Liver (tissue), 9 donors: ENCODE measurements around the gene DSCAML1. TPM values are rescaled to one million over a fixed set of nuclear protein-coding genes. Genes with fewer than 3 reads are reported as not detected.
A peak's percentile ranks its signal among the peaks of the same experiment; 100 is the strongest.

Experiments used
- DNase-seq: peaks from one replicate; pipeline ENCODE4 v3.0.0-alpha.2; 2017; ENCODE audit warnings: low spot score
- H3K27ac ChIP-seq, 2 donors: one replicate each; pipeline ENCODE4 v1.7.0; 2013; ENCODE audit warnings: inconsistent platforms in 2 of 2, low read length in 2 of 2, control low read depth in 1 of 2, low read depth in 1 of 2, mild to moderate bottlenecking in 1 of 2
- H3K27me3 ChIP-seq, 4 donors: one replicate each; pipeline versions ENCODE4 v1.6.1 to v1.7.0; 2013; ENCODE audit warnings: low read length in 3 of 4, inconsistent platforms in 1 of 4, mild to moderate bottlenecking in 1 of 4, moderate library complexity in 1 of 4; ENCODE audit not compliant: control insufficient read depth in 4 of 4, insufficient read depth in 4 of 4
- H3K36me3 ChIP-seq, 4 donors: one replicate each; pipeline versions ENCODE4 v1.6.1 to v1.7.0; 2013; ENCODE audit warnings: low read length in 3 of 4, mild to moderate bottlenecking in 3 of 4, low read depth in 1 of 4, moderate library complexity in 1 of 4; ENCODE audit not compliant: control insufficient read depth in 4 of 4, insufficient read depth in 3 of 4
- H3K4me1 ChIP-seq, 4 donors: one replicate each; pipeline versions ENCODE4 v1.6.1 to v1.7.0; 2013; ENCODE audit warnings: low read length in 3 of 4, mild to moderate bottlenecking in 3 of 4, moderate library complexity in 1 of 4; ENCODE audit not compliant: control insufficient read depth in 4 of 4, insufficient read depth in 4 of 4
- H3K4me3 ChIP-seq, 3 donors: one replicate each; pipeline versions ENCODE4 v1.6.1 to v1.7.0; 2013; ENCODE audit warnings: low read length in 3 of 3, control low read depth in 1 of 3, low read depth in 1 of 3, mild to moderate bottlenecking in 1 of 3
- H3K9ac ChIP-seq, 2 donors: one replicate each; pipeline ENCODE4 v1.7.0; 2013; ENCODE audit warnings: low read length in 2 of 2, mild to moderate bottlenecking in 2 of 2, moderate library complexity in 2 of 2, control low read depth in 1 of 2, low read depth in 1 of 2
- H3K9me3 ChIP-seq, 4 donors: one replicate each; pipeline versions ENCODE4 v1.6.1 to v1.7.0; 2013; ENCODE audit warnings: low read length in 3 of 4; ENCODE audit not compliant: control insufficient read depth in 4 of 4
- ATF3 ChIP-seq: IDR thresholded peaks from 2 replicates; pipeline ENCODE4 v1.6.1; 2016; ENCODE audit warnings: antibody characterized with exemption
- CTCF ChIP-seq: fragments of 150-350 bp; IDR thresholded peaks from 2 replicates; pipeline ENCODE4 v1.5.1; 2017; ENCODE audit warnings: improper control_type of control experiment, low read depth, low read length; ENCODE audit not compliant: missing input control
- EGR1 ChIP-seq, 2 donors: IDR thresholded peaks; 2 replicates each; pipeline ENCODE4 v1.6.1; 2016 to 2018; ENCODE audit warnings: antibody characterized with exemption in 2 of 2, low read depth in 2 of 2
- FOXA1 ChIP-seq: IDR thresholded peaks from 2 replicates; pipeline ENCODE4 v1.6.1; 2016; ENCODE audit warnings: antibody characterized with exemption
- FOXA2 ChIP-seq: IDR thresholded peaks from 2 replicates; pipeline ENCODE4 v1.6.1; 2016; ENCODE audit warnings: antibody characterized with exemption
- GABPA ChIP-seq, 2 donors: IDR thresholded peaks in 1 of 2; conservative IDR thresholded peaks in 1 of 2; 2 replicates each; pipeline ENCODE4 v1.6.1; 2016; ENCODE audit warnings: antibody characterized with exemption in 2 of 2, mild to moderate bottlenecking in 1 of 2, moderate library complexity in 1 of 2
- HNF4A ChIP-seq, 2 donors: conservative IDR thresholded peaks; 2 replicates each; pipeline ENCODE4 v1.6.1; 2016; ENCODE audit warnings: antibody characterized with exemption in 2 of 2, mild to moderate bottlenecking in 2 of 2
- HNF4G ChIP-seq: IDR thresholded peaks from 2 replicates; pipeline ENCODE4 v1.6.1; 2016; ENCODE audit warnings: antibody characterized with exemption
- JUND ChIP-seq, 2 donors: IDR thresholded peaks; 2 replicates each; pipeline ENCODE4 v1.6.1; 2016; ENCODE audit warnings: antibody characterized with exemption in 2 of 2
- MAX ChIP-seq: IDR thresholded peaks from 2 replicates; pipeline ENCODE4 v1.6.1; 2016; ENCODE audit warnings: antibody characterized with exemption
- NR2F2 ChIP-seq: IDR thresholded peaks from 2 replicates; pipeline ENCODE4 v1.6.1; 2016; ENCODE audit warnings: antibody characterized with exemption
- RAD21 ChIP-seq, 2 donors: IDR thresholded peaks; 2 replicates each; pipeline ENCODE4 v1.6.1; 2016; ENCODE audit warnings: antibody characterized with exemption in 2 of 2, mild to moderate bottlenecking in 2 of 2
- RXRA ChIP-seq, 2 donors: IDR thresholded peaks; 2 replicates each; pipeline ENCODE4 v1.6.1; 2017 to 2018; ENCODE audit warnings: antibody characterized with exemption in 2 of 2, mild to moderate bottlenecking in 1 of 2
- SP1 ChIP-seq: IDR thresholded peaks from 2 replicates; pipeline ENCODE4 v1.6.1; 2018; ENCODE audit warnings: antibody characterized with exemption, mild to moderate bottlenecking
- TAF1 ChIP-seq: conservative IDR thresholded peaks from 2 replicates; pipeline ENCODE4 v1.6.1; 2016; ENCODE audit warnings: antibody characterized with exemption, mild to moderate bottlenecking
- YY1 ChIP-seq: IDR thresholded peaks from 2 replicates; pipeline ENCODE4 v1.6.1; 2016; ENCODE audit warnings: antibody characterized with exemption, mild to moderate bottlenecking
- ZBTB33 ChIP-seq: IDR thresholded peaks from 2 replicates; pipeline ENCODE4 v1.6.1; 2016; ENCODE audit warnings: antibody characterized with exemption
- whole genome bisulfite sequencing: extraction: QIAGEN DNeasy Blood & Tissue Kit; methylation state at CpG from one replicate; pipeline ENCODE4 v1.1.7; 2013; 5-methylcytosine and 5-hydroxymethylcytosine counted together
- polyA plus RNA-seq, 2 donors: library from polyadenylated mRNA; stranded (reverse) in 1 of 2; unstranded in 1 of 2; fragments of 200-250 nt in 1 of 2; fragments of >200 nt in 1 of 2; fragmentation: Nextera tagmentation in 1 of 2; extraction: Ambion mirVana in 1 of 2; gene quantifications; one replicate each; pipeline versions ENCODE4 v1.2.1 to v1.2.3, GENCODE V29; 2013 to 2015
- total RNA-seq, 2 donors: library from RNA; depleted of rRNA; stranded (reverse); fragments of >200 nt; gene quantifications; one replicate each; pipeline ENCODE4 v1.2.3, GENCODE V29; 2014
- donor health status: healthy.
- donor health status: healthy.
- donor health status: healthy.
- donor health status: healthy.
- donor health status: healthy.

DSCAML1 gene
- total and polyA plus RNA-seq, 4 donors: 0.07 to 0.42 (median 0.20) TPM

GRCh38 chr11:117488996-117489952 is 307.7 kb downstream of the DSCAML1 start (continued):
- no peak for TF ChIP-seq SP1
- TF ChIP-seq RXRA (IDR thresholded peaks at IDR 0.05): no peak
- no peak for TF ChIP-seq NR2F2
- no peak for TF ChIP-seq EGR1 (IDR thresholded peaks at IDR 0.05; ENCODE audit: low read depth in 2 of 2)

- Histone ChIP-seq H3K36me3 (no peaks in the 10 kb centered on the region), H3K4me1 (no peaks in the 10 kb centered on the region), H3K9me3 (no peaks in the 10 kb centered on the region), H3K9ac (no peak overlapping the region), H3K4me3 (no peak overlapping the region), H3K27me3 (no peaks in the 10 kb centered on the region), H3K27ac (no peak overlapping the region)
- DNase-seq: no peak
- TF ChIP-seq YY1: peak; percentile 20
- TF ChIP-seq ZBTB33: no peak
- 96% methylated on average over 13 of the region's 13 CpGs for WGBS
These were observed 311.0 kb downstream of the DSCAML1 start for GRCh38 chr11:117486059-117486458.

- no peak for DNase-seq
- WGBS: 71% methylated on average over 9 of the region's 9 CpGs
- Histone ChIP-seq H3K4me3 (no peak overlapping the region), H3K9ac (no peak overlapping the region), H3K4me1 (no peaks in the 10 kb centered on the region), H3K27ac (no peak overlapping the region), H3K27me3 (no peaks in the 10 kb centered on the region), H3K36me3 (no peaks in the 10 kb centered on the region), H3K9me3 (no peaks in the 10 kb centered on the region)
- no peak for TF ChIP-seq GABPA (IDR thresholded peaks at IDR 0.05 in 1 of 2, conservative IDR thresholded peaks at IDR 0.05 in 1 of 2)
- no peak for TF ChIP-seq HNF4G
- TF ChIP-seq NR2F2: no peak
- TF ChIP-seq RAD21 (IDR thresholded peaks at IDR 0.05): no peak
- no peak for TF ChIP-seq SP1
- no peak for TF ChIP-seq MAX
- TF ChIP-seq HNF4A (conservative IDR thresholded peaks at IDR 0.05): no peak
- no peak for TF ChIP-seq TAF1
- TF ChIP-seq ATF3: no peak
- no peak for TF ChIP-seq RXRA (IDR thresholded peaks at IDR 0.05)
- no peak for TF ChIP-seq EGR1 (IDR thresholded peaks at IDR 0.05; ENCODE audit: low read depth in 2 of 2)
- TF ChIP-seq FOXA2: no peak
- no peak for TF ChIP-seq FOXA1
- no peak for TF ChIP-seq CTCF
- no peak for TF ChIP-seq JUND (IDR thresholded peaks at IDR 0.05)
These were observed 312.9 kb downstream of the DSCAML1 start for GRCh38 chr11:117484156-117484555.
